Measurements from ENCODE around the gene EXOC1. TPM values are rescaled to one million over a fixed set of nuclear protein-coding genes. Genes with fewer than 3 reads are reported as not detected.

Gene EXOC1
- total and polyA plus RNA-seq, 4 donors, result 4.2 to 18.0 (median 8.5) TPM

- no peaks in the 10 kb centered on the region for H3K9me3 ChIP-seq (ENCODE audit: control insufficient read depth in 4 of 4, low read length in 3 of 4)
- H3K27me3 ChIP-seq (ENCODE audit: control insufficient read depth in 4 of 4, insufficient read depth in 4 of 4, low read length in 3 of 4), result peaks cover 0 to 2% (median 0%) of the 10 kb centered on the region in 4 donors
- no peak overlapping the region for H3K4me3 ChIP-seq (ENCODE audit: low read depth in 1 of 3, low read length in 3 of 3)
- TF ChIP-seq ATF3 (IDR thresholded peaks at IDR 0.05) (no peak), GABPA (IDR thresholded peaks at IDR 0.05 in 1 of 2, conservative IDR thresholded peaks at IDR 0.05 in 1 of 2) (no peak), FOXA1 (IDR thresholded peaks at IDR 0.05) (no peak), FOXA2 (IDR thresholded peaks at IDR 0.05) (no peak), YY1 (IDR thresholded peaks at IDR 0.05) (no peak), CTCF (IDR thresholded peaks at IDR 0.05; ENCODE audit: low read depth, low read length, missing input control) (no peak)
- H3K36me3 ChIP-seq (ENCODE audit: control insufficient read depth in 4 of 4, insufficient read depth in 3 of 4, low read depth in 1 of 4, low read length in 3 of 4), result no peaks in the 10 kb centered on the region
- 69% methylated on average over 3 of the region's 3 CpGs for WGBS
- H3K4me1 ChIP-seq (ENCODE audit: control insufficient read depth in 4 of 4, insufficient read depth in 4 of 4, low read length in 3 of 4), result no peaks in the 10 kb centered on the region
- H3K9ac ChIP-seq (ENCODE audit: low read depth in 1 of 2, low read length in 2 of 2), result no peak overlapping the region
- no peak overlapping the region for H3K27ac ChIP-seq (ENCODE audit: low read depth in 1 of 2, low read length in 2 of 2)
- DNase-seq (ENCODE audit: low spot score), result no peak
Observed at GRCh38 chr4:55822329-55822728, 31.1 kb upstream of the EXOC1 start.

- Histone ChIP-seq H3K9me3 (ENCODE audit: control insufficient read depth in 4 of 4, low read length in 3 of 4) (no peaks in the 10 kb centered on the region), H3K27me3 (ENCODE audit: control insufficient read depth in 4 of 4, insufficient read depth in 4 of 4, low read length in 3 of 4) (no peaks in the 10 kb centered on the region), H3K27ac (ENCODE audit: low read depth in 1 of 2, low read length in 2 of 2) (no peak overlapping the region), H3K4me3 (ENCODE audit: low read depth in 1 of 3, low read length in 3 of 3) (no peak overlapping the region), H3K9ac (ENCODE audit: low read depth in 1 of 2, low read length in 2 of 2) (no peak overlapping the region), H3K4me1 (ENCODE audit: control insufficient read depth in 4 of 4, insufficient read depth in 4 of 4, low read length in 3 of 4) (no peaks in the 10 kb centered on the region), H3K36me3 (ENCODE audit: control insufficient read depth in 4 of 4, insufficient read depth in 3 of 4, low read depth in 1 of 4, low read length in 3 of 4) (no peaks in the 10 kb centered on the region)
- DNase-seq (ENCODE audit: low spot score), result no peak
- TF ChIP-seq FOXA2 (IDR thresholded peaks at IDR 0.05) (no peak), EGR1 (IDR thresholded peaks at IDR 0.05; ENCODE audit: low read depth in 2 of 2) (no peak), ZBTB33 (IDR thresholded peaks at IDR 0.05) (no peak), CTCF (IDR thresholded peaks at IDR 0.05; ENCODE audit: low read depth, low read length, missing input control) (no peak), HNF4A (conservative IDR thresholded peaks at IDR 0.05) (no peak), SP1 (IDR thresholded peaks at IDR 0.05) (no peak)
- WGBS, result 55% methylated on average over 2 of the region's 2 CpGs
Observed at GRCh38 chr4:55824865-55825264, 28.6 kb upstream of the EXOC1 start.

GRCh38 chr4:55826986-55827385, 26.5 kb upstream of the EXOC1 start:
- Histone ChIP-seq H3K27ac (ENCODE audit: low read depth in 1 of 2, low read length in 2 of 2) (no peak overlapping the region), H3K27me3 (ENCODE audit: control insufficient read depth in 4 of 4, insufficient read depth in 4 of 4, low read length in 3 of 4) (no peaks in the 10 kb centered on the region)
- TF ChIP-seq HNF4G (IDR thresholded peaks at IDR 0.05), result no peak

More at GRCh38 chr4:55826986-55827385, 26.5 kb upstream of the EXOC1 start:
- DNase-seq (ENCODE audit: low spot score), result no peak
- no peak overlapping the region for H3K4me3 ChIP-seq (ENCODE audit: low read depth in 1 of 3, low read length in 3 of 3)
- H3K36me3 ChIP-seq (ENCODE audit: control insufficient read depth in 4 of 4, insufficient read depth in 3 of 4, low read depth in 1 of 4, low read length in 3 of 4), result no peaks in the 10 kb centered on the region
- H3K9me3 ChIP-seq (ENCODE audit: control insufficient read depth in 4 of 4, low read length in 3 of 4), result no peaks in the 10 kb centered on the region
- no peaks in the 10 kb centered on the region for H3K4me1 ChIP-seq (ENCODE audit: control insufficient read depth in 4 of 4, insufficient read depth in 4 of 4, low read length in 3 of 4)
- H3K9ac ChIP-seq (ENCODE audit: low read depth in 1 of 2, low read length in 2 of 2), result no peak overlapping the region

All from liver (tissue), 9 donors.